Activated CD4-positive, alpha-beta T cell treated with anti-CD3 and anti-CD28 coated beads, Interleukin-2, amount 10 ng/mL, durations not matched to agents 24 days and 14 days (primary cell): Measurements from ENCODE around the gene ASXL2. TPM values are rescaled to one million over a fixed set of nuclear protein-coding genes. Genes with fewer than 3 reads are reported as not detected.
"Not testable (repeated sequence)": the region's sequence is repeated elsewhere in the genome, so short reads cannot be mapped to it uniquely, and the experiment has no call there.

Experiments used
- DNase-seq: peaks from one replicate; pipeline ENCODE4 v3.0.0; 2022
- H3K27ac Mint-ChIP-seq: one replicate; pipeline ENCODE4 v1.8.0; 2022; ENCODE audit warnings: mild to moderate bottlenecking, mixed read lengths
- H3K27me3 Mint-ChIP-seq: one replicate; pipeline ENCODE4 v1.8.0; 2022; ENCODE audit warnings: mixed read lengths
- H3K36me3 Mint-ChIP-seq: one replicate; pipeline ENCODE4 v1.8.0; 2022; ENCODE audit warnings: low read depth, mild to moderate bottlenecking, mixed read lengths
- H3K4me1 Mint-ChIP-seq: one replicate; pipeline ENCODE4 v1.8.0; 2021; ENCODE audit warnings: mixed read lengths
- H3K4me3 Mint-ChIP-seq: one replicate; pipeline ENCODE4 v1.8.0; 2022; ENCODE audit warnings: mild to moderate bottlenecking, moderate library complexity, mixed read lengths
- H3K9me3 Mint-ChIP-seq: one replicate; pipeline ENCODE4 v1.8.0; 2021; ENCODE audit warnings: mixed read lengths
- intact Hi-C: fragments of 100-400 bp; cut with micrococcal nuclease; formaldehyde crosslinking; loops from one replicate; pipeline ENCODE4 v1.15.1; 2023
- total RNA-seq: library from RNA; stranded (reverse); gene quantifications from 2 replicates; pipeline ENCODE4 v1.2.3, GENCODE V29; 2022

ASXL2 gene
- total RNA-seq, 1 donor from 2014 or later = 57.4 TPM

- no peak overlapping the region for H3K27ac Mint-ChIP-seq
- no peak for DNase-seq
- intact Hi-C loops = no loop called here
Observed at GRCh38 chr2:25903216-25903776, 25.0 kb upstream of the ASXL2 start.

GRCh38 chr2:25899404-25899970 is 21.2 kb upstream of the ASXL2 start:
- H3K4me3 Mint-ChIP-seq = no peak overlapping the region
- no peaks in the 10 kb centered on the region for H3K36me3 Mint-ChIP-seq
- DNase-seq = no peak
- no peaks in the 10 kb centered on the region for H3K4me1 Mint-ChIP-seq
- H3K27me3 Mint-ChIP-seq = peaks cover 7% of the 10 kb centered on the region
- H3K9me3 Mint-ChIP-seq = no peaks in the 10 kb centered on the region
- intact Hi-C loops = no loop called here
- H3K27ac Mint-ChIP-seq = no peak overlapping the region

More at GRCh38 chr2:25903216-25903776, 25.0 kb upstream of the ASXL2 start:
- Mint-ChIP-seq H3K4me3 (no peak overlapping the region), H3K4me1 (no peaks in the 10 kb centered on the region), H3K36me3 (no peaks in the 10 kb centered on the region), H3K27me3 (peaks cover 8% of the 10 kb centered on the region), H3K9me3 (no peaks in the 10 kb centered on the region)

- H3K4me3 Mint-ChIP-seq = no peak overlapping the region
Observed at GRCh38 chr2:25897506-25897905, 19.2 kb upstream of the ASXL2 start.

GRCh38 chr2:25896308-25896707 is 18.0 kb upstream of the ASXL2 start:
- DNase-seq, H3K27me3 Mint-ChIP-seq, H3K9me3 Mint-ChIP-seq, H3K4me3 Mint-ChIP-seq, H3K27ac Mint-ChIP-seq, H3K36me3 Mint-ChIP-seq, intact Hi-C loops, H3K4me1 Mint-ChIP-seq: not testable (repeated sequence)

More at GRCh38 chr2:25897506-25897905, 19.2 kb upstream of the ASXL2 start:
- Mint-ChIP-seq H3K9me3 (no peaks in the 10 kb centered on the region), H3K27me3 (peaks cover 7% of the 10 kb centered on the region), H3K4me1 (no peaks in the 10 kb centered on the region), H3K36me3 (no peaks in the 10 kb centered on the region), H3K27ac (no peak overlapping the region)
- intact Hi-C loops = no loop called here
- no peak for DNase-seq

- Mint-ChIP-seq H3K4me1 (no peaks in the 10 kb centered on the region), H3K36me3 (no peaks in the 10 kb centered on the region), H3K27me3 (peaks cover 5% of the 10 kb centered on the region), H3K9me3 (no peaks in the 10 kb centered on the region), H3K27ac (no peak overlapping the region), H3K4me3 (no peak overlapping the region)
- intact Hi-C loops = no loop called here
- no peak for DNase-seq
Observed at GRCh38 chr2:25895610-25896009, 17.3 kb upstream of the ASXL2 start.

- H3K4me1 Mint-ChIP-seq = no peaks in the 10 kb centered on the region
- H3K9me3 Mint-ChIP-seq = no peaks in the 10 kb centered on the region
- H3K4me3 Mint-ChIP-seq = no peak overlapping the region
- no peak for DNase-seq
- no peaks in the 10 kb centered on the region for H3K36me3 Mint-ChIP-seq
- peaks cover 5% of the 10 kb centered on the region for H3K27me3 Mint-ChIP-seq
- no peak overlapping the region for H3K27ac Mint-ChIP-seq
- intact Hi-C loops = no loop called here
Observed at GRCh38 chr2:25895018-25895417, 16.7 kb upstream of the ASXL2 start.

- intact Hi-C loops = no loop called here
- no peak overlapping the region for H3K27ac Mint-ChIP-seq
- H3K36me3 Mint-ChIP-seq = no peaks in the 10 kb centered on the region
- H3K27me3 Mint-ChIP-seq = peaks cover 5% of the 10 kb centered on the region
- no peak for DNase-seq
- no peak overlapping the region for H3K4me3 Mint-ChIP-seq
- H3K4me1 Mint-ChIP-seq = no peaks in the 10 kb centered on the region
- no peaks in the 10 kb centered on the region for H3K9me3 Mint-ChIP-seq
Observed at GRCh38 chr2:25894135-25894830, 16.0 kb upstream of the ASXL2 start.

- Mint-ChIP-seq H3K36me3 (no peaks in the 10 kb centered on the region), H3K4me3 (no peak overlapping the region), H3K27me3 (peaks cover 7% of the 10 kb centered on the region), H3K9me3 (no peaks in the 10 kb centered on the region), H3K4me1 (no peaks in the 10 kb centered on the region), H3K27ac (no peak overlapping the region)
- intact Hi-C loops = no loop called here
- no peak for DNase-seq
Observed at GRCh38 chr2:25891672-25892071, 13.4 kb upstream of the ASXL2 start.

- no peak for DNase-seq
- H3K36me3 Mint-ChIP-seq = no peaks in the 10 kb centered on the region
- no peak overlapping the region for H3K4me3 Mint-ChIP-seq
- H3K27ac Mint-ChIP-seq = no peak overlapping the region
- H3K9me3 Mint-ChIP-seq = no peaks in the 10 kb centered on the region
- peaks cover 11% of the 10 kb centered on the region for H3K27me3 Mint-ChIP-seq
- peaks cover 2% of the 10 kb centered on the region for H3K4me1 Mint-ChIP-seq
- intact Hi-C loops = no loop called here
Observed at GRCh38 chr2:25887624-25888242, 9.4 kb upstream of the ASXL2 start.

GRCh38 chr2:25885933-25886332 is 7.6 kb upstream of the ASXL2 start:
- H3K27ac Mint-ChIP-seq = no peak overlapping the region
- no peak for DNase-seq
- no peaks in the 10 kb centered on the region for H3K9me3 Mint-ChIP-seq
- no peaks in the 10 kb centered on the region for H3K36me3 Mint-ChIP-seq
- peaks cover 11% of the 10 kb centered on the region for H3K27me3 Mint-ChIP-seq
- H3K4me1 Mint-ChIP-seq = peaks cover 6% of the 10 kb centered on the region
- no peak overlapping the region for H3K4me3 Mint-ChIP-seq
- intact Hi-C loops = no loop called here

- Mint-ChIP-seq H3K36me3 (peaks cover 5% of the 10 kb centered on the region), H3K4me3 (no peak overlapping the region), H3K27me3 (peaks cover 11% of the 10 kb centered on the region), H3K9me3 (peaks cover 9% of the 10 kb centered on the region), H3K27ac (no peak overlapping the region), H3K4me1 (peaks cover 24% of the 10 kb centered on the region)
- no peak for DNase-seq
- intact Hi-C loops = no loop called here
Observed at GRCh38 chr2:25881764-25882163, 3.5 kb upstream of the ASXL2 start.

- Mint-ChIP-seq H3K27ac (peak overlapping the region; percentile 96), H3K9me3 (peaks cover 9% of the 10 kb centered on the region), H3K27me3 (peaks cover 4% of the 10 kb centered on the region), H3K4me1 (peaks cover 36% of the 10 kb centered on the region), H3K36me3 (peaks cover 16% of the 10 kb centered on the region), H3K4me3 (peak overlapping the region; percentile 96)
- intact Hi-C loops = loop anchor here (2.0 to 10.0 kb wide), 6 partner anchors 47 to 468 kb away; partner anchors contain the start of genes ADGRF3, DTNB, HADHA and HADHB
- no peak for DNase-seq
Observed at GRCh38 chr2:25879133-25879730, 945 bp upstream of the ASXL2 start.

GRCh38 chr2:25877431-25878360 is 591 bp downstream of the ASXL2 start:
- Mint-ChIP-seq H3K4me3 (peak overlapping the region; percentile 96), H3K36me3 (peaks cover 19% of the 10 kb centered on the region), H3K27ac (peak overlapping the region; percentile 96), H3K9me3 (peaks cover 9% of the 10 kb centered on the region), H3K4me1 (peaks cover 37% of the 10 kb centered on the region), H3K27me3 (peaks cover 1% of the 10 kb centered on the region)
- intact Hi-C loops = loop anchor here (1.0 to 10.0 kb wide), 9 partner anchors 25 to 470 kb away; partner anchors contain the start of genes ADGRF3, DTNB, HADHA and HADHB
- DNase-seq = peak; percentile 87
